Activated B cell treated with CpG ODN at 0.5 μM for 24 hours (primary cell): ENCODE measurements around the gene SLC41A1. TPM values are rescaled to one million over a fixed set of nuclear protein-coding genes. Genes with fewer than 3 reads are reported as not detected.
A peak's percentile ranks its signal among the peaks of the same experiment; 100 is the strongest.

ENCODE experiments used
- ATAC-seq: fragments of 200-7000 bp; cut with Tn5 transposase; one replicate; pipeline ENCODE4 v1.10.0; 2021; ENCODE audit warnings: low read depth, mild to moderate bottlenecking, moderate library complexity
- CTCF ChIA-PET: fragments of 350-600 bp; sonication (Branson Sonifier 250); formaldehyde crosslinking; loops from one replicate; lab custom pipeline; 2021; ENCODE audit warnings: antibody characterized with exemption; lab: Charles Lee
- POLR2A ChIA-PET: fragments of 350-600 bp; sonication (Branson Sonifier 250); formaldehyde crosslinking; loops from one replicate; lab custom pipeline; 2021; ENCODE audit warnings: antibody characterized with exemption; lab: Charles Lee
- DNase-seq: peaks from one replicate; pipeline ENCODE4 v3.0.0; 2022
- H3K27ac Mint-ChIP-seq: one replicate; pipeline ENCODE4 v1.8.0; 2020; ENCODE audit warnings: mixed read lengths
- H3K27me3 Mint-ChIP-seq: one replicate; pipeline ENCODE4 v1.8.0; 2021; ENCODE audit warnings: mixed read lengths
- H3K36me3 Mint-ChIP-seq: one replicate; pipeline ENCODE4 v1.8.0; 2021; ENCODE audit warnings: low read depth, mixed read lengths
- H3K4me1 Mint-ChIP-seq: one replicate; pipeline ENCODE4 v1.8.0; 2021; ENCODE audit warnings: mixed read lengths
- H3K4me3 Mint-ChIP-seq: one replicate; pipeline ENCODE4 v1.8.0; 2020; ENCODE audit warnings: mild to moderate bottlenecking, mixed read lengths
- H3K9me3 Mint-ChIP-seq: one replicate; pipeline ENCODE4 v1.8.0; 2020; ENCODE audit warnings: mixed read lengths
- intact Hi-C: fragments of 100-400 bp; cut with micrococcal nuclease; formaldehyde crosslinking; loops from one replicate; pipeline ENCODE4 v1.15.1; 2024
- total RNA-seq: library from RNA; stranded (reverse); gene quantifications from 2 replicates; pipeline ENCODE4 v1.2.3, GENCODE V29; 2022
- TF ChIP-seq, protein P1 (sequence below): fragments of 200-600 bp; IDR thresholded peaks from one replicate; pipeline ENCODE4 v1.8.0; 2022; ENCODE audit warnings: antibody characterized with exemption, mild to moderate bottlenecking

SLC41A1 gene
- total RNA-seq, 1 donor from 2014 or later, result 32.4 TPM

DNA sequence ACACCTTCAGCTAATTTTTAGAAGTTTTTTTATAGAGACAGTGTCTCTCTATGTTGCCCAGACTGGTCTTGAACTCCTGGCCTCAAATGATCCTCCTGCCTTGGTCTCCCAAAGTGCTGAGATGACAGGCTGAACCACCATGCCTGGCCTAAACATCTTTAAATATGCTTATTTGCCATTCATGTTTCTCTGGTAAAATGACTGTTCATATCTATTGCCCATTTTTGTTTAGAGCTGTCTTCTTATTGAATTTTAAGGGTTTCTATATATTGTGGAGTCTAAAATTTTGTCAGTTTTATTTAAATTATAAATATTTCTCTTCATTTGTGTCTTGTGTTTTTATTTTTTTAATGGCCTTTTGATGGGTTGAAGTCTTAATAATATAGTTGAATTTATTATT is 40.0 kb upstream of the SLC41A1 start:
- Mint-ChIP-seq H3K4me3 (no peak overlapping the region), H3K36me3 (peaks cover 5% of the 10 kb centered on the region), H3K4me1 (peaks cover 25% of the 10 kb centered on the region), H3K9me3 (peaks cover 18% of the 10 kb centered on the region), H3K27me3 (no peaks in the 10 kb centered on the region), H3K27ac (no peak overlapping the region)
- ChIA-PET CTCF (no interaction called here), POLR2A (interaction anchor here (1.0 kb wide), 1 partner anchor 61 kb away, joined by 3 read pairs; no protein-coding TSS in a partner anchor)
- DNase-seq, result no peak
- no peak for ATAC-seq
- TF ChIP-seq, protein P1, sequence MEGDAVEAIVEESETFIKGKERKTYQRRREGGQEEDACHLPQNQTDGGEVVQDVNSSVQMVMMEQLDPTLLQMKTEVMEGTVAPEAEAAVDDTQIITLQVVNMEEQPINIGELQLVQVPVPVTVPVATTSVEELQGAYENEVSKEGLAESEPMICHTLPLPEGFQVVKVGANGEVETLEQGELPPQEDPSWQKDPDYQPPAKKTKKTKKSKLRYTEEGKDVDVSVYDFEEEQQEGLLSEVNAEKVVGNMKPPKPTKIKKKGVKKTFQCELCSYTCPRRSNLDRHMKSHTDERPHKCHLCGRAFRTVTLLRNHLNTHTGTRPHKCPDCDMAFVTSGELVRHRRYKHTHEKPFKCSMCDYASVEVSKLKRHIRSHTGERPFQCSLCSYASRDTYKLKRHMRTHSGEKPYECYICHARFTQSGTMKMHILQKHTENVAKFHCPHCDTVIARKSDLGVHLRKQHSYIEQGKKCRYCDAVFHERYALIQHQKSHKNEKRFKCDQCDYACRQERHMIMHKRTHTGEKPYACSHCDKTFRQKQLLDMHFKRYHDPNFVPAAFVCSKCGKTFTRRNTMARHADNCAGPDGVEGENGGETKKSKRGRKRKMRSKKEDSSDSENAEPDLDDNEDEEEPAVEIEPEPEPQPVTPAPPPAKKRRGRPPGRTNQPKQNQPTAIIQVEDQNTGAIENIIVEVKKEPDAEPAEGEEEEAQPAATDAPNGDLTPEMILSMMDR, result no peak
- intact Hi-C loops, result no loop called here

DNA sequence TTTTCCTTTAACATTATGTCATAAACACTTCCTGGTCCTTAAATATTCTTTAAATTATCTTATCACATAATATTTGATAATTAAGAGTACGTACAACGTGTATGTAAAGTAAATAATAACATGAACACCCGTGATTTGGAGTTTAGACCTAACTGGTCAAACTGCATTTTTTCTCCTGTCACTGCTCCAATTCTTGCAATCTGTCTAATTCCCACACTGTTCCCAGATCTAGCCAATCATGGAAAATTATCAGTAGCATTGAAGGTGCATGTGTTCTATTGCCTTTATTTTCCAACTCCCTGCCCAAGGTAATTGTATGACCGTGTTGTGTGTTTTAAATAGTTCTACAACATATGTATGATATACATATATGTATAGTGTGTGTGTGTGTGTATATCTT is 39.0 kb upstream of the SLC41A1 start:
- DNase-seq (no peak), ATAC-seq (no peak)
- Mint-ChIP-seq H3K9me3 (peaks cover 17% of the 10 kb centered on the region), H3K4me1 (peaks cover 18% of the 10 kb centered on the region), H3K27me3 (no peaks in the 10 kb centered on the region), H3K4me3 (no peak overlapping the region), H3K27ac (no peak overlapping the region), H3K36me3 (peaks cover 5% of the 10 kb centered on the region)
- CTCF ChIA-PET, result no interaction called here
- intact Hi-C loops, result no loop called here
- POLR2A ChIA-PET, result no interaction called here
- TF ChIP-seq, protein P1, result no peak

DNA sequence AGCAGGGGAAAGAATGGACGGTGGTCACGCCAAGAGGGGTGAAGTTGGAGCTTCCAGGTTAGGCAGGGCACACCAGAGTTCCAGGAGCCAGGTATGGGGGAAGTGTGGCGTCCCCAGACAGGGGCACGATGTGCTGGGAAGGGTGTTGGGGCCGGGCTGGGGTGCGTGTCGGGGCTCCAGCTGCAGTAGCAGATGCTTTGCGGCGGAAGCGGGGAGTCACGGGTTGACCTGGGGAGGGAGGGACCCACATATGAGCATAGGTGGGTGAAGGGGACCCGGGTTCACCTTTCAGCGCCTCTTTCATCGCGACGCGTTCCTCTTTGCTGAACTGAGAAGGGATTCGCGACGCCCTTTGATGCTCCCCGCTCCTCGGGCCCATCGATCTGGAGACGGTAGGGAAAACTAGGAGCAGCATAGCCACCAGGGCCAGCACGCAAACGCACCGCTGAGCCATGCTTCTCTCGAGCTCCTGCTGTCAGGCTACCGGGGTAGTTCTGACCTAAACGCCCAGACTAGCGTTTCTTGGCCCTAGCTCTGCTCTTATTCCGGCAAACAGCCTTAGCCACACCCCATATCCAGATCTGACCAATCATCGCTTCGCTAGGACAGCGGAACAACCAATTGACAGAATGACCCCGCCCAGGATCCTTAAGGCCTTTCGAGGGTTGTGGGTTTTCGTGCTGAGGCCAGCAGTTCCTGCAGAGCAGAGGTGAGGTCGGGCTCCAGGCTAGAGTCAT is 36.8 kb upstream of the SLC41A1 start, which contains the start of gene PM20D1:
Gene PM20D1 (minus strand): TSS at position 514 of the 737 bp plus-strand sequence. CDS start 60 bp downstream, at position 454.
- H3K27me3 Mint-ChIP-seq, result no peaks in the 10 kb centered on the region
- peaks cover 4% of the 10 kb centered on the region for H3K36me3 Mint-ChIP-seq
- DNase-seq (peak; percentile 69), ATAC-seq (peak; percentile 99)
- H3K9me3 Mint-ChIP-seq, result peaks cover 3% of the 10 kb centered on the region
- ChIA-PET CTCF (interaction anchor here (1.0 to 1.8 kb wide), 3 partner anchors 56 to 127 kb away, joined by 3 to 5 read pairs (median 3); no protein-coding TSS in a partner anchor), POLR2A (interaction anchor here (0.6 to 2.1 kb wide), 11 partner anchors 9 to 622 kb away, joined by 3 to 12 read pairs (median 5); partner anchors contain the start of genes NUCKS1, RAB29 and SLC41A1)
- H3K4me1 Mint-ChIP-seq, result peaks cover 14% of the 10 kb centered on the region
- H3K4me3 Mint-ChIP-seq, result peak within 1 kb of the TSS; percentile 93
- H3K27ac Mint-ChIP-seq, result peak within 1 kb of the TSS; percentile 91
- intact Hi-C loops, result loop anchor here (1.0 kb wide), 2 partner anchors 36 to 100 kb away; partner anchors contain the start of gene SLC41A1
- TF ChIP-seq, protein P1, result no peak

DNA sequence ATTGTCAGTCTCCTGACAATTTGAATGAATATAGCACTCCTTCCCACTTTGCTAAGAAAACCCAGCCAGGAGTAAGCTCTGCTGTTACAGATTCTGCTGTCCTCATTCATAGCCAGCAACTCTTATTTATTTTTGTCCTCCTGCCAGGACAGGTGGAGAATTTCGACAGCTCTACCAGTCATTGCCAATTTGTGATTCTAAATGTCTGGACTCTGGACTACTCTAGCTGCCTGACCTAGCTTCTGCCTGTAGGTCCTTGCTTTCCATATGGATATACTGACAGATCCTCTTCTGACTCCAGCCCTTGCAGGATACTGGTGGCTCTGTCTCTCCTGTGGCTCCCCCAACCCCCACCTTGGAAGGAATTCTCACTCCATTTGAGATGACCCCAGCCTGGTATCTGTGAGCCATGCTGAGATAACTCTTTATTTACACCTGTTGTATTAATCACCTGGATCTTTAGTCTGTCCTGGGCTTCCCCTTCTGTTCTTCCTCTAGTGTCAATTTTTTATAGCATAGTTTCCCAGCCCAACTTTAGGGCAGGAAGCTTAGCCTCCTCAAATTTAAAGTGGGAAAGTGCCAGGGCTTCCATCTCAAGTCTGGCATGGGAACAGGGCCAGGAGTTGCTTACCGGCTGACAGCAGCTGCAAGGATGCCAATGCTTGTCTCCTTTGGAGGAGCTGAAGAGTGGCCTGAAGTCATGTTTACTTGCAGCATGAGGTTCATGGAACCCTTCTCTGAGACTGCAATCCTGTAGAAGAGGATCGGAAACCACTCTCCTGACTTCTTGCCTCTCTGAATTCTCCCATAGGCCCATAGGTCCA is 30.2 kb upstream of the SLC41A1 start:
- Mint-ChIP-seq H3K27ac (no peak overlapping the region), H3K4me3 (no peak overlapping the region), H3K27me3 (no peaks in the 10 kb centered on the region), H3K4me1 (no peaks in the 10 kb centered on the region), H3K9me3 (no peaks in the 10 kb centered on the region), H3K36me3 (peaks cover 4% of the 10 kb centered on the region)
- ChIA-PET POLR2A (no interaction called here), CTCF (interaction anchor here (0.7 kb wide), 1 partner anchor 17 kb away, joined by 3 read pairs; no protein-coding TSS in a partner anchor)
- TF ChIP-seq, protein P1, result no peak
- ATAC-seq, result no peak
- intact Hi-C loops, result no loop called here
- no peak for DNase-seq
